Measurements from ENCODE around the gene SMIM7. TPM values are rescaled to one million over a fixed set of nuclear protein-coding genes. Genes with fewer than 3 reads are reported as not detected.

SMIM7 gene
- total RNA-seq, 1 experiment from 2014 or later = 55.9 TPM

DNA sequence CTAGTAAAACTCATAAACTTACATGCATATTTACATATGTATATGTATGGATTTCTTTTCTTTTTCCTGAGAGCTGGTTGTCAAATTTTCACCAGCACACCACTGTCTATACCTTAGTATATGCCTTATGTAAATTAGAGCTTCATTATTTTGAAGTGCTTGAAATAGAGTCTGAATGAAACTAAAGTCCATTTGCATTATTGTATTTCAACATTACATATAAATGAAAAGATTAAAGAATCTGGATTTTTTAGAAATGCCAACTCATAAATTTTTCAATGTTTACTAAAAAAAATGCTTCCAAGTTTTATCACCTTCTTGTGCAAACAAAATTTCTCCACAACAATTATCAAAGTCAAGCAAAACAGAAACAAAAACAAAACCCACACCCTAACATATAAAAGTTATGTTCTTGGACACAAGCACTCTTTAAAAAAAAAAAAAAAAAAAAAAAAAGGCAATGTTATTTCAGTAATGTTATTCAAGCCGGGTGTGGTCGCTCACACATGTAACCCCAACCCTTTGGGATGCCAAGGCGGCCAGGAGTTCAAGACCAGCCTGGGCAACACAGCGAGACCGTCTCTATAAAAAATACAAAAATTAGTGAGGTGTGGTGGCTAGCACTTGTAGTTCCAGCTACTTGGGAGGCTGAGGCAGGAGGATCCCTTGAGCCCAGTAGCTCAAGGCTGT, 50.3 kb downstream of the SMIM7 start:
- POLR2A ChIA-PET = no interaction called here
- Mint-ChIP-seq H3K4me3 (no peak overlapping the region), H3K4me1 (peaks cover under 1% of the 10 kb centered on the region; the same call in 1 of the 2 replicates), H3K27ac (no peak overlapping the region), H3K36me3 (no peaks in the 10 kb centered on the region), H3K27me3 (ENCODE audit: low read depth) (no peaks in the 10 kb centered on the region), H3K9me3 (no peaks in the 10 kb centered on the region)
- no peak for DNase-seq (ENCODE audit: low spot score)
- ATAC-seq = no peak
- CTCF ChIA-PET = no interaction called here
- TF ChIP-seq ZNF317 (CRISPR knock-in tag; IDR thresholded peaks at IDR 0.05; ENCODE audit: borderline replicate concordance, low read depth) (no peak), JAZF1 (CRISPR knock-in tag; IDR thresholded peaks at IDR 0.05) (no peak), MXD4 (CRISPR knock-in tag; IDR thresholded peaks at IDR 0.05; ENCODE audit: borderline replicate concordance) (no peak), SOX15 (CRISPR knock-in tag; IDR thresholded peaks at IDR 0.05) (no peak), CTCF (IDR thresholded peaks at IDR 0.05) (no peak), MLX (CRISPR knock-in tag; IDR thresholded peaks at IDR 0.05) (no peak), ZNF232 (CRISPR knock-in tag; IDR thresholded peaks at IDR 0.05) (no peak), ATF3 (CRISPR knock-in tag; conservative IDR thresholded peaks at IDR 0.05) (no peak), FOXP1 (CRISPR knock-in tag; IDR thresholded peaks at IDR 0.05; ENCODE audit: borderline replicate concordance) (no peak), SMAD3 (CRISPR knock-in tag; IDR thresholded peaks at IDR 0.05; ENCODE audit: borderline replicate concordance) (no peak), ETV6 (CRISPR knock-in tag; IDR thresholded peaks at IDR 0.05) (no peak)
- TF ChIP-seq, protein P1, sequence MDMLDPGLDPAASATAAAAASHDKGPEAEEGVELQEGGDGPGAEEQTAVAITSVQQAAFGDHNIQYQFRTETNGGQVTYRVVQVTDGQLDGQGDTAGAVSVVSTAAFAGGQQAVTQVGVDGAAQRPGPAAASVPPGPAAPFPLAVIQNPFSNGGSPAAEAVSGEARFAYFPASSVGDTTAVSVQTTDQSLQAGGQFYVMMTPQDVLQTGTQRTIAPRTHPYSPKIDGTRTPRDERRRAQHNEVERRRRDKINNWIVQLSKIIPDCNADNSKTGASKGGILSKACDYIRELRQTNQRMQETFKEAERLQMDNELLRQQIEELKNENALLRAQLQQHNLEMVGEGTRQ (CRISPR knock-in tag; IDR thresholded peaks at IDR 0.05) = no peak
- TF ChIP-seq, protein P2, sequence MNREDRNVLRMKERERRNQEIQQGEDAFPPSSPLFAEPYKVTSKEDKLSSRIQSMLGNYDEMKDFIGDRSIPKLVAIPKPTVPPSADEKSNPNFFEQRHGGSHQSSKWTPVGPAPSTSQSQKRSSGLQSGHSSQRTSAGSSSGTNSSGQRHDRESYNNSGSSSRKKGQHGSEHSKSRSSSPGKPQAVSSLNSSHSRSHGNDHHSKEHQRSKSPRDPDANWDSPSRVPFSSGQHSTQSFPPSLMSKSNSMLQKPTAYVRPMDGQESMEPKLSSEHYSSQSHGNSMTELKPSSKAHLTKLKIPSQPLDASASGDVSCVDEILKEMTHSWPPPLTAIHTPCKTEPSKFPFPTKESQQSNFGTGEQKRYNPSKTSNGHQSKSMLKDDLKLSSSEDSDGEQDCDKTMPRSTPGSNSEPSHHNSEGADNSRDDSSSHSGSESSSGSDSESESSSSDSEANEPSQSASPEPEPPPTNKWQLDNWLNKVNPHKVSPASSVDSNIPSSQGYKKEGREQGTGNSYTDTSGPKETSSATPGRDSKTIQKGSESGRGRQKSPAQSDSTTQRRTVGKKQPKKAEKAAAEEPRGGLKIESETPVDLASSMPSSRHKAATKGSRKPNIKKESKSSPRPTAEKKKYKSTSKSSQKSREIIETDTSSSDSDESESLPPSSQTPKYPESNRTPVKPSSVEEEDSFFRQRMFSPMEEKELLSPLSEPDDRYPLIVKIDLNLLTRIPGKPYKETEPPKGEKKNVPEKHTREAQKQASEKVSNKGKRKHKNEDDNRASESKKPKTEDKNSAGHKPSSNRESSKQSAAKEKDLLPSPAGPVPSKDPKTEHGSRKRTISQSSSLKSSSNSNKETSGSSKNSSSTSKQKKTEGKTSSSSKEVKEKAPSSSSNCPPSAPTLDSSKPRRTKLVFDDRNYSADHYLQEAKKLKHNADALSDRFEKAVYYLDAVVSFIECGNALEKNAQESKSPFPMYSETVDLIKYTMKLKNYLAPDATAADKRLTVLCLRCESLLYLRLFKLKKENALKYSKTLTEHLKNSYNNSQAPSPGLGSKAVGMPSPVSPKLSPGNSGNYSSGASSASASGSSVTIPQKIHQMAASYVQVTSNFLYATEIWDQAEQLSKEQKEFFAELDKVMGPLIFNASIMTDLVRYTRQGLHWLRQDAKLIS (CRISPR knock-in tag; IDR thresholded peaks at IDR 0.05; ENCODE audit: borderline replicate concordance) = no peak
- TF ChIP-seq, protein P3, sequence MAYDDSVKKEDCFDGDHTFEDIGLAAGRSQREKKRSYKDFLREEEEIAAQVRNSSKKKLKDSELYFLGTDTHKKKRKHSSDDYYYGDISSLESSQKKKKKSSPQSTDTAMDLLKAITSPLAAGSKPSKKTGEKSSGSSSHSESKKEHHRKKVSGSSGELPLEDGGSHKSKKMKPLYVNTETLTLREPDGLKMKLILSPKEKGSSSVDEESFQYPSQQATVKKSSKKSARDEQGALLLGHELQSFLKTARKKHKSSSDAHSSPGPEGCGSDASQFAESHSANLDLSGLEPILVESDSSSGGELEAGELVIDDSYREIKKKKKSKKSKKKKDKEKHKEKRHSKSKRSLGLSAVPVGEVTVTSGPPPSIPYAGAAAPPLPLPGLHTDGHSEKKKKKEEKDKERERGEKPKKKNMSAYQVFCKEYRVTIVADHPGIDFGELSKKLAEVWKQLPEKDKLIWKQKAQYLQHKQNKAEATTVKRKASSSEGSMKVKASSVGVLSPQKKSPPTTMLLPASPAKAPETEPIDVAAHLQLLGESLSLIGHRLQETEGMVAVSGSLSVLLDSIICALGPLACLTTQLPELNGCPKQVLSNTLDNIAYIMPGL (CRISPR knock-in tag; IDR thresholded peaks at IDR 0.05) = no peak

DNA sequence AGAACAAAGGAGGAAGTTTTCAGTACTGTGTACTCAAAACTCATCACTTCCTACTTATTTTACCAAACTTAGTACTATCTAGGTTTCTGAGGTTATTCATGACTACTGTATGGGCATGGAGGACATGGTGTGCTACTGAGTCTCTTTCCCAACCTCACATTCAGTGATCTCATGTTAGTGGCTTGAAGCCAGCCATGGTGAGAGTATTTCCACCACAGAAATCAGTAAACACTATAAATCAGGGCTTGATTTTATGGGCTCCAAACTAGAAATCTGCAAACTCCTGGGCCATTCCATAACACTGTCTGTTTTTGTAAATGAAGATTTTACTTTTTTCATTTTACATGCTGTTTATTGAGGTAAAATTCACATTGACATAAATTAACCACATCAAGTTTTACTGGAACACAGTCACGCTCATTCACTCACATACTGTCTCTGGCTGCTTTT, 51.6 kb downstream of the SMIM7 start:
- Mint-ChIP-seq H3K4me1 (no peaks in the 10 kb centered on the region), H3K27me3 (ENCODE audit: low read depth) (no peaks in the 10 kb centered on the region), H3K4me3 (no peak overlapping the region), H3K27ac (peak overlapping the region; percentile 4; the same call in 1 of the 2 replicates), H3K9me3 (no peaks in the 10 kb centered on the region), H3K36me3 (no peaks in the 10 kb centered on the region)
- DNase-seq (ENCODE audit: low spot score) (no peak), ATAC-seq (no peak)
- POLR2A ChIA-PET = no interaction called here
- CTCF ChIA-PET = no interaction called here
- TF ChIP-seq ZSCAN18 (CRISPR knock-in tag; IDR thresholded peaks at IDR 0.05) (no peak), ESRRA (CRISPR knock-in tag; IDR thresholded peaks at IDR 0.05; ENCODE audit: borderline replicate concordance) (no peak), TP53 (CRISPR knock-in tag; IDR thresholded peaks at IDR 0.05) (no peak), SOX15 (CRISPR knock-in tag; IDR thresholded peaks at IDR 0.05) (no peak)

Measured in WTC11 (cell line).